A549 (cell line): ENCODE results near the gene SLC45A1. TPM values are rescaled to one million over a fixed set of nuclear protein-coding genes. Genes with fewer than 3 reads are reported as not detected.

Source experiments
- ATAC-seq, 2 experiments: fragments of 200-7000 bp in 1 of 2; fragments of >200 bp in 1 of 2; cut with Nextera tagmentation in 1 of 2; cut with Tn5 transposase in 1 of 2; 3 replicates each; pipeline versions ENCODE4 v1.8.0 to v1.9.1; 2018 to 2020; ENCODE audit warnings: mild to moderate bottlenecking in 1 of 2, moderate library complexity in 1 of 2
- CTCF ChIA-PET: fragments of 300-600 bp; sonication (Branson Sonifier 250); formaldehyde crosslinking; extraction: SDS; loops from one replicate; lab custom pipeline; 2021; ENCODE audit warnings: antibody characterized with exemption, inconsistent platforms; lab: Yijun Ruan, JAX
- POLR2A ChIA-PET: fragments of 350-600 bp; formaldehyde crosslinking; extraction: SDS; loops from one replicate; lab custom pipeline; 2021; ENCODE audit warnings: antibody characterized with exemption, inconsistent platforms; lab: Yijun Ruan, JAX
- DNase-seq, 2 experiments: peaks; one replicate each; pipeline versions ENCODE4 v3.0.0 to v3.0.0-alpha.2; 2011 to 2016; ENCODE audit warnings: low read depth in 1 of 2, low spot score in 1 of 2
- FAIRE-seq: peaks from 2 replicates; lab custom pipeline; 2011; peaks lifted over from hg19 to GRCh38; lab: Jason Lieb, UNC
- H3K27ac ChIP-seq, 2 experiments: fragments of >200 bp; sonication (Bioruptor Twin); formaldehyde crosslinking; 3 replicates each; pipeline ENCODE4 v1.5.1; 2016 to 2017
- H3K4me1 ChIP-seq: fragments of >200 bp; sonication (Bioruptor Twin); formaldehyde crosslinking; 3 replicates; pipeline ENCODE4 v1.6.1; 2016
- H3K4me2 ChIP-seq: fragments of >200 bp; sonication (Bioruptor Twin); formaldehyde crosslinking; 3 replicates; pipeline ENCODE4 v1.6.1; 2016
- H3K4me3 ChIP-seq: fragments of >200 bp; sonication (Bioruptor Twin); formaldehyde crosslinking; 3 replicates; pipeline ENCODE4 v1.5.1; 2016
- H3K9me3 ChIP-seq: fragments of >200 bp; sonication (Bioruptor Twin); formaldehyde crosslinking; 3 replicates; pipeline ENCODE4 v1.6.1; 2016
- BHLHE40 ChIP-seq: IDR thresholded peaks from 2 replicates; pipeline ENCODE4 v1.6.1; 2012; ENCODE audit warnings: low read depth, low read length, inconsistent platforms
- CBX2 ChIP-seq: fragments of 200-600 bp; sonication (generic); IDR thresholded peaks from 2 replicates; pipeline ENCODE4 v1.6.1; 2016; ENCODE audit warnings: low read depth, mild to moderate bottlenecking, borderline replicate concordance
- ELK1 ChIP-seq: fragments of 150-350 bp; IDR thresholded peaks from 2 replicates; pipeline ENCODE4 v1.6.1; 2014; ENCODE audit warnings: low read depth, mild to moderate bottlenecking, low read length
- FOSB ChIP-seq: fragments of 250-450 bp; sonication (Bioruptor Pico); IDR thresholded peaks from 2 replicates; pipeline ENCODE4 v1.5.0; 2020; ENCODE audit warnings: mild to moderate bottlenecking, moderate library complexity
- FOSL2 ChIP-seq, 2 experiments: fragments of 450-650 bp in 1 of 2; fragments of >200 bp in 1 of 2; sonication (Bioruptor Twin) in 1 of 2; formaldehyde crosslinking; IDR thresholded peaks; 2 replicates each; pipeline versions ENCODE4 v1.5.0 to v1.6.1; 2016 to 2020; ENCODE audit warnings: mild to moderate bottlenecking in 1 of 2, moderate library complexity in 1 of 2
- GATA3 ChIP-seq: IDR thresholded peaks from 2 replicates; pipeline ENCODE4 v1.6.1; 2012; ENCODE audit warnings: borderline replicate concordance
- HDAC2 ChIP-seq: fragments of 200-600 bp; sonication (generic); IDR thresholded peaks from 2 replicates; pipeline ENCODE4 v1.6.1; 2016
- HES2 ChIP-seq: fragments of >200 bp; sonication (Bioruptor Twin); formaldehyde crosslinking; IDR thresholded peaks from 2 replicates; pipeline ENCODE4 v1.6.1; 2016
- HMGXB4 ChIP-seq: fragments of 250-450 bp; sonication (Bioruptor Pico); IDR thresholded peaks from 2 replicates; pipeline ENCODE4 v1.5.0; 2021; ENCODE audit warnings: mild to moderate bottlenecking, moderate library complexity, borderline replicate concordance
- HOXA7 ChIP-seq: fragments of 250-450 bp; sonication (Bioruptor Pico); IDR thresholded peaks from 2 replicates; pipeline ENCODE4 v1.5.0; 2020; ENCODE audit warnings: mild to moderate bottlenecking, moderate library complexity
- HOXB13 ChIP-seq: fragments of 250-450 bp; sonication (Bioruptor Pico); IDR thresholded peaks from 2 replicates; pipeline ENCODE4 v1.5.0; 2020; ENCODE audit warnings: low read depth, mild to moderate bottlenecking, moderate library complexity
- JUNB ChIP-seq: fragments of >200 bp; sonication (Bioruptor Twin); formaldehyde crosslinking; IDR thresholded peaks from 2 replicates; pipeline ENCODE4 v1.6.1; 2016
- KDM5A ChIP-seq: fragments of 200-600 bp; sonication (generic); IDR thresholded peaks from 2 replicates; pipeline ENCODE4 v1.6.1; 2016; ENCODE audit warnings: antibody characterized with exemption, mild to moderate bottlenecking
- MAZ ChIP-seq: fragments of 150-350 bp; IDR thresholded peaks from 2 replicates; pipeline ENCODE4 v1.6.1; 2014; ENCODE audit warnings: antibody characterized with exemption, low read depth, low read length, borderline replicate concordance
- MYC ChIP-seq: IDR thresholded peaks from 2 replicates; pipeline ENCODE4 v1.6.1; 2012; ENCODE audit warnings: mild to moderate bottlenecking, inconsistent platforms, low read length, improper control_type of control experiment, borderline replicate concordance
- NFE2L2 ChIP-seq: fragments of 150-350 bp; conservative IDR thresholded peaks from 2 replicates; pipeline ENCODE4 v1.6.1; 2014; ENCODE audit warnings: low read length
- NPAS2 ChIP-seq: fragments of 250-450 bp; sonication (Bioruptor Pico); IDR thresholded peaks from 2 replicates; pipeline ENCODE4 v1.8.0; 2022; ENCODE audit warnings: mild to moderate bottlenecking, moderate library complexity, borderline replicate concordance
- NR3C1 ChIP-seq: fragments of >200 bp; sonication (Bioruptor Twin); formaldehyde crosslinking; IDR thresholded peaks from 3 replicates; pipeline ENCODE4 v1.6.1; 2017
- PHF8 ChIP-seq: fragments of 200-600 bp; sonication (generic); IDR thresholded peaks from 2 replicates; pipeline ENCODE4 v1.6.1; 2016; ENCODE audit warnings: low read depth, mild to moderate bottlenecking, antibody characterized with exemption, moderate library complexity, borderline replicate concordance
- POLR2AphosphoS2 ChIP-seq: conservative IDR thresholded peaks from 2 replicates; pipeline ENCODE4 v1.6.1; 2012; ENCODE audit warnings: low read length, improper control_type of control experiment, inconsistent platforms
- RARB ChIP-seq: fragments of 250-450 bp; sonication (Bioruptor Pico); IDR thresholded peaks from 2 replicates; pipeline ENCODE4 v1.8.0; 2021; ENCODE audit warnings: mild to moderate bottlenecking, moderate library complexity
- USF2 ChIP-seq: fragments of 450-650 bp; IDR thresholded peaks from 2 replicates; pipeline ENCODE4 v1.6.1; 2014; ENCODE audit warnings: antibody characterized with exemption
- ZC3H11A ChIP-seq: fragments of 450-650 bp; IDR thresholded peaks from 2 replicates; pipeline ENCODE4 v1.6.1; 2014; ENCODE audit warnings: antibody characterized with exemption, mild to moderate bottlenecking
- ZSCAN20 ChIP-seq: fragments of 250-450 bp; sonication (Bioruptor Pico); IDR thresholded peaks from 2 replicates; pipeline ENCODE4 v1.8.0; 2022; ENCODE audit warnings: mild to moderate bottlenecking, moderate library complexity
- WGBS: methylation state at CpG from one replicate; pipeline ENCODE4 v1.1.6; 2017; ENCODE audit errors: missing lambda C conversion rate; 5-methylcytosine and 5-hydroxymethylcytosine counted together
- polyA plus RNA-seq, 4 experiments: library from polyadenylated mRNA; depleted of rRNA in 3 of 4; stranded (reverse); fragments of >200 nt; fragmentation: RNase III in 1 of 4; extraction: RNeasy Plus Mini Kit Qiagen cat#74134 plus additional on column Dnase treatment in 1 of 4; gene quantifications; 2 replicates in 3 of 4; 3 replicates in 1 of 4; pipeline ENCODE4 v1.2.3, GENCODE V29; 2011 to 2017

The SLC45A1 gene
- polyA plus RNA-seq, 2 of the 4 experiments (the other 2 are of a cell fraction): 1.6 to 1.8 TPM

- DNase-seq (no peak), FAIRE-seq (no peak), ATAC-seq (no peak)
- Histone ChIP-seq H3K27ac (no peak overlapping the region), H3K4me1 (peaks cover 4% of the 10 kb centered on the region; the same call in 1 of the 3 replicates), H3K4me2 (no peak overlapping the region), H3K9me3 (no peaks in the 10 kb centered on the region), H3K4me3 (no peak overlapping the region)
- 100% methylated on average over 6 of the region's 26 CpGs for WGBS
- ChIA-PET CTCF (interaction anchor here (0.6 to 0.7 kb wide), 2 partner anchors 385 to 1405 kb away, joined by 3 read pairs; no protein-coding TSS in a partner anchor), POLR2A (no interaction called here)
- no peak for TF ChIP-seq JUNB
- no peak for TF ChIP-seq HOXB13 (CRISPR knock-in tag)
- no peak for TF ChIP-seq NPAS2 (CRISPR knock-in tag)
- no peak for TF ChIP-seq FOSB (CRISPR knock-in tag)
- no peak for TF ChIP-seq POLR2AphosphoS2
- no peak for TF ChIP-seq GATA3
- TF ChIP-seq PHF8: no peak
- no peak for TF ChIP-seq NR3C1
- no peak for TF ChIP-seq RARB (CRISPR knock-in tag)
- TF ChIP-seq HMGXB4 (CRISPR knock-in tag): no peak
- no peak for TF ChIP-seq FOSL2 (IDR thresholded peaks at IDR 0.05)
- TF ChIP-seq FOSL2 (CRISPR knock-in tag; IDR thresholded peaks at IDR 0.05): no peak
- TF ChIP-seq ZC3H11A: no peak
These were observed 42.7 kb downstream of the SLC45A1 start for GRCh38 chr1:8360493-8361197.

- no peak overlapping the region for H3K4me2 ChIP-seq
- CTCF ChIA-PET: interaction anchor here (0.6 to 5.6 kb wide), 3 partner anchors 11 to 1406 kb away, joined by 3 to 36 read pairs (median 3); no protein-coding TSS in a partner anchor
- H3K4me1 ChIP-seq: peaks cover 4% of the 10 kb centered on the region; the same call in 1 of the 3 replicates
- H3K9me3 ChIP-seq: no peaks in the 10 kb centered on the region
- no peak for DNase-seq
- WGBS: 91% methylated on average over 16 of the region's 21 CpGs
- no peak for TF ChIP-seq BHLHE40
- no peak for TF ChIP-seq USF2
- TF ChIP-seq HOXA7 (CRISPR knock-in tag): no peak
- TF ChIP-seq NFE2L2: no peak
- no peak for TF ChIP-seq ELK1
- no peak for TF ChIP-seq PHF8
- TF ChIP-seq NPAS2 (CRISPR knock-in tag): no peak
- TF ChIP-seq RARB (CRISPR knock-in tag): no peak
- TF ChIP-seq MYC: no peak
- no peak for TF ChIP-seq HDAC2
- TF ChIP-seq HES2: no peak
- TF ChIP-seq MAZ: no peak
- no peak for TF ChIP-seq FOSL2 (IDR thresholded peaks at IDR 0.05)
- no peak for TF ChIP-seq FOSL2 (CRISPR knock-in tag; IDR thresholded peaks at IDR 0.05)
- no peak for TF ChIP-seq HOXB13 (CRISPR knock-in tag)
- no peak for TF ChIP-seq CBX2
- no peak for TF ChIP-seq ZSCAN20 (CRISPR knock-in tag)
- no peak for TF ChIP-seq KDM5A
- no peak overlapping the region for H3K4me3 ChIP-seq
- POLR2A ChIA-PET: no interaction called here
- no peak for FAIRE-seq
- no peak overlapping the region for H3K27ac ChIP-seq
- ATAC-seq: no peak
These were observed 43.4 kb downstream of the SLC45A1 start for GRCh38 chr1:8361198-8361849.
